Measurements from ENCODE around the gene CHD9.

Gene CHD9

DNA sequence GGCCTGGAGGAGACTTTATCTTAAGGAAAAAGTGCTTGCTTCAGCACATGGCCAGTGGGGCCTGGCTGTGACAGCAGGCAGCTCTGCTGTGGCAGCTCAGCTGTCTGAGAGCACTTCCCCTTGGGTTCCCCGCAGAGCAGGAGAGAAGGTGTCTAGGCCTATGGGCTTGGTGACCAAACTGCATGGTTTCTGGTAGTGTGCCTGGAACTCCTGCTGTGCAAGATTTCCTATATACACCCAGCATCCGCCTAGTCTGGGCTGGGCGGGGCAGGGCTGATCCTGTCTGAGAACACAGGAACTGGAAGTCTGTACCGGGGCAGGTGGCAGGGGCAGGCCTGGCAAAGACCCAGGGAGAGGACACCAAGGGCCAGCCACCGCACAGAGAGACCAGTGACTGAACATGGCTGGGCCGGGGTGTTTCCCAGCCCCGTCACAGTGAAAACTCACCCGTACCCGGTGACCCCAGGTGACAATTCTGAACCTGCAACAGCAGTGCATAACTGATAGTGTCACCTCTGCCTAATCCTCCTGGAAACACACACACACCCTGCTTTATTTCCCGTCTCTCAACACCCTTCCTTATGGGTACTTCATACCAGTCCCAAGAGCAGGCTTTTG, 39.3 kb downstream of the CHD9 start:
- Histone ChIP-seq H3K36me3 (ENCODE audit: control insufficient read depth, insufficient read depth, low read length) (no peaks in the 10 kb centered on the region), H3K27me3 (replicated peaks; ENCODE audit: control insufficient read depth, insufficient read depth, low read length) (no peaks in the 10 kb centered on the region), H3K4me3 (replicated peaks; ENCODE audit: low read depth, low read length) (no peak overlapping the region)
- TF ChIP-seq, protein P1, sequence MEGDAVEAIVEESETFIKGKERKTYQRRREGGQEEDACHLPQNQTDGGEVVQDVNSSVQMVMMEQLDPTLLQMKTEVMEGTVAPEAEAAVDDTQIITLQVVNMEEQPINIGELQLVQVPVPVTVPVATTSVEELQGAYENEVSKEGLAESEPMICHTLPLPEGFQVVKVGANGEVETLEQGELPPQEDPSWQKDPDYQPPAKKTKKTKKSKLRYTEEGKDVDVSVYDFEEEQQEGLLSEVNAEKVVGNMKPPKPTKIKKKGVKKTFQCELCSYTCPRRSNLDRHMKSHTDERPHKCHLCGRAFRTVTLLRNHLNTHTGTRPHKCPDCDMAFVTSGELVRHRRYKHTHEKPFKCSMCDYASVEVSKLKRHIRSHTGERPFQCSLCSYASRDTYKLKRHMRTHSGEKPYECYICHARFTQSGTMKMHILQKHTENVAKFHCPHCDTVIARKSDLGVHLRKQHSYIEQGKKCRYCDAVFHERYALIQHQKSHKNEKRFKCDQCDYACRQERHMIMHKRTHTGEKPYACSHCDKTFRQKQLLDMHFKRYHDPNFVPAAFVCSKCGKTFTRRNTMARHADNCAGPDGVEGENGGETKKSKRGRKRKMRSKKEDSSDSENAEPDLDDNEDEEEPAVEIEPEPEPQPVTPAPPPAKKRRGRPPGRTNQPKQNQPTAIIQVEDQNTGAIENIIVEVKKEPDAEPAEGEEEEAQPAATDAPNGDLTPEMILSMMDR (IDR thresholded peaks at IDR 0.05; ENCODE audit: insufficient read depth, low read length, poor library complexity, severe bottlenecking): no peak
- peak; percentile 66 for DNase-seq (ENCODE audit: extremely low read depth, insufficient read length)

DNA sequence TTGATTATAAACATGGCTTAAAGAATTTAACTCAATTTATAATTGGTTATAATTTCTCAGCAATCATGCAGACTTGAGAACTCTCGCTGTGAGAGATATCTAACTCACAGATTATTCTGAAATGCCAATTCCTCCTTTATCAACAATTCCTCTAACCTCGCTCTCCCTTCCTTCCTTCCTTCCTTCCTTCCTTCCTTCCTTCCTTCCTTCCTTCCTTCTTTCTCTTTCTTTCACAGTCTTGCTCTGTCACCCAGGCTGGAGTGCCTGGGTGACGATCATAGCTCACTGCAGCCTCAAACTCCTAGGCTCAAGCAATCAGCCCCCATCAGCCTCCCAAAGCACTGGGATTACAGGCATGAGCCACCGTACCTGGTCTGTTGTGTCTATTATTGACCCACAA, 42.4 kb downstream of the CHD9 start:
- Histone ChIP-seq H3K4me3 (replicated peaks; ENCODE audit: low read depth, low read length) (no peak overlapping the region), H3K27me3 (replicated peaks; ENCODE audit: control insufficient read depth, insufficient read depth, low read length) (no peaks in the 10 kb centered on the region), H3K36me3 (ENCODE audit: control insufficient read depth, insufficient read depth, low read length) (peaks cover 1% of the 10 kb centered on the region; the same call in 1 of the 2 replicates)
- no peak for DNase-seq (ENCODE audit: extremely low read depth, insufficient read length)
- TF ChIP-seq, protein P1 (IDR thresholded peaks at IDR 0.05; ENCODE audit: insufficient read depth, low read length, poor library complexity, severe bottlenecking): no peak

DNA sequence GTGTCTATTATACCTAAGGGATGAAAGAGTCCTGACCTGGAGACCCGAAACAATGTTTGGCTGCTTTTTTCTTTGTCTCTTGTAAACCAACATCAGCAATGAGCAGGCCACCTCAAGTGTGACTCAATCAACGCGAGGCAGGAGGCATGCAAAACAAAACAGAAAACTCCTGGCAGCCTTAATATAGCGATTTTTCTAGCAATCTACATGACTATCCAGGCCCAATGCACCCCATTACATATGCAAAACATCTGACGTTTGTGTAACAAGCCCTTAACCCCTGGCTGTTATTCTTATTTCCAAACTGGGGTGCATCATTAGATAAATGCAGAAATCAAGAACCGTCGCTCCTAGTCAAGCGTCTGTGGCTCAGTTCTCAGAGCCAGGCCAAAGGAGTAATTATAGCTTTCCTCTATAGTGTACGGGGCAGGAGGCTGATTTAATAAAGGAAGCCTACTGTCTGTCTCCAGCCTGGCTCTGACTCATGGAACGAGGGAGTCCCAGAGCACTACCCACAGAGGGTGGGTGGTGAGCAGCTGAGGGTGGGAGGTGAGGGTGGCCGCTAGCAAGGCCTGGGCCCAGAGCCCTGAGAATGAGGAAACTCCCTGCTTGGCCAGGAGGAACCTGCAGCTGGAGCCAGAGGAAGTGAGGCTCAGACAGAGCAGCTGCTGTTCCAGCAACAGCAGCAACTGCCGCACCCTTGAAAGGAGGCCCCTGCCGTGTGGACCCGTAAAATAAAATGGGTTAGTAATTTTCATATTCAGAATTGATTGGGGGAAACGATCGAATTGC, 43.9 kb downstream of the CHD9 start:
- H3K4me3 ChIP-seq (replicated peaks; ENCODE audit: low read depth, low read length): peak overlapping the region; percentile 64
- DNase-seq (ENCODE audit: extremely low read depth, insufficient read length): peak; percentile 81

DNA sequence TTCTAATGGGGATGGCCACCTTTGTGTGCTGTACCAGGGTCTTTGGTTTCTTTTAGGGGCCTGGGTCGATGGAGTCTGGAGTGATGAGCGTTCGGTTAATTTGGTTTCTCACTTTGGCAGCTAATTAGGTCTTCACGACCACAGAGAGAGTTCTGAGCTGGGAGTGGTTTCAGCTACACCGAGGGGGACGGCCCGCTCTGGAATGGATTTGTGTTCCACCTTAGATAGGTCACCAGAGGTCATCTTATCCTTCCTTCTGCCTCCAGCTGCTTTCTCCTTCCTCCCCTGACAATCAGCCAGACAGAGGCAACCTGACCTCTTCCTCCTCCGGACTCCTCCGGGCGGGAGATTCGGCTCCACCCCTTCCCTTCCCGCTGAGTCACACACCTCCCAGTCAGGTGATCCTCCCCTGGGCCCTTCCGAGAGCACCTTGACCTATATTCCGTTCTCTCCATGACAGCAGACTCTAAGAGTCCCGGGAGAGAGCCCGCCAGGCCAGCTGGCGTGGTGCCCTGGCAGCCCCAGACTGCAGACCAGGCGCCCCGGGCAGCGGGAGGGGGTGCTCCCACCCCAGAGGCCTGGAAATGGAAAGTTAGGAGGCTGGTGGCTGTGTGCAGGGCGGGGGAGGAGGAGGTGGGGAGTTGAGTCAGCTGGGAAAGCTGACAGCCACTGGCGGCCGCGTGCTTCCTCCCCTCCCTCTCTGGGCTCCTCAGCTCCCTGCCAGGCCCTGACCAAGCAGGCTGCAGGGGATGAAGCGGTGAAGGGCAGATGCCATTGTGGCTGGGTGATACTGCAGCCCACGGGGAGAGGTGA, 44.7 kb downstream of the CHD9 start:
- H3K4me3 ChIP-seq (replicated peaks; ENCODE audit: low read depth, low read length): peak overlapping the region; percentile 64
- DNase-seq (ENCODE audit: extremely low read depth, insufficient read length): peak; percentile 79
- TF ChIP-seq, protein P1 (IDR thresholded peaks at IDR 0.05; ENCODE audit: insufficient read depth, low read length, poor library complexity, severe bottlenecking): no peak
- no peaks in the 10 kb centered on the region for H3K27me3 ChIP-seq (replicated peaks; ENCODE audit: control insufficient read depth, insufficient read depth, low read length)
- peaks cover 3% of the 10 kb centered on the region; the same call in 1 of the 2 replicates for H3K36me3 ChIP-seq (ENCODE audit: control insufficient read depth, insufficient read depth, low read length)

More for the DNA sequence above, 43.9 kb downstream of the CHD9 start:
- H3K36me3 ChIP-seq (ENCODE audit: control insufficient read depth, insufficient read depth, low read length): peaks cover 1% of the 10 kb centered on the region; the same call in 1 of the 2 replicates
- no peaks in the 10 kb centered on the region for H3K27me3 ChIP-seq (replicated peaks; ENCODE audit: control insufficient read depth, insufficient read depth, low read length)
- TF ChIP-seq, protein P1 (IDR thresholded peaks at IDR 0.05; ENCODE audit: insufficient read depth, low read length, poor library complexity, severe bottlenecking): no peak

DNA sequence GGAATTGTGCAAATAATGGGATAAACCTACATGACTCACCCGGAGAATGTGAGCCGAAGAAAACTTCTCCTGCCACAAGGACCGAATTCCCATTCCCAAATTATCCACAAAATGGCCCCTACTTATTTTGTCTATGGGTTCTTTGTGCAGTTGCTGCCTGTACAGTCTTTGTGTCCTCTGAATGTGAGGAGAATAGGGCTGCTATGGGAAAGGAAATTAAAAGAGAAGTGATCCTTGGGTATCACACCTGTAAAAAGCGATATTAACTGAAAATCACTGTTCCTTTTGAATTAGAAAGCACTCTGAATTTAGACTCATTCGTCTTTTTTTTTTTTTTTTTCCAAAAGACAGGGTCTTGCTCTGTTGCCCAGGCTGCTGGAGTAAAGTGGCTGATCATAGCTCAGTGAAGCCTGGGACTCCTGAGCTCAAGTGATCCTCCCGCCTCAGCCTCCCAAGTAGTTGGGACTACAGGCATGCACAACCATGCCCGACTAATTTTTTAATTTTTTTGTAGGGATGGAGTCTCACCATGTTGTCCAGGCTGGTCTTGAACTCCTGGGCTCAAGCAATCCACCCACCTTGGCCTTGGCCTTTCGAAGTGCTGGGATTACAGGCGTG, 45.4 kb downstream of the CHD9 start:
- TF ChIP-seq, protein P1 (IDR thresholded peaks at IDR 0.05; ENCODE audit: insufficient read depth, low read length, poor library complexity, severe bottlenecking): no peak
- peak overlapping the region; percentile 64 for H3K4me3 ChIP-seq (replicated peaks; ENCODE audit: low read depth, low read length)

More for the DNA sequence above, 45.4 kb downstream of the CHD9 start:
- Histone ChIP-seq H3K36me3 (ENCODE audit: control insufficient read depth, insufficient read depth, low read length) (peaks cover 3% of the 10 kb centered on the region; the same call in 1 of the 2 replicates), H3K27me3 (replicated peaks; ENCODE audit: control insufficient read depth, insufficient read depth, low read length) (no peaks in the 10 kb centered on the region)
- no peak for DNase-seq (ENCODE audit: extremely low read depth, insufficient read length)

All from GM06990 (cell line).